GM21423 (cell line): Measurements from ENCODE around the gene CHCHD4.
A peak's percentile ranks its signal among the peaks of the same experiment; 100 is the strongest.

Experiments
- ATAC-seq: cut with Tn5 transposase; IDR thresholded peaks from one replicate; pipeline ENCODE4 v1.9.1; 2021; ENCODE audit warnings: mild to moderate bottlenecking, moderate library complexity; ENCODE audit not compliant: unreplicated experiment

CHCHD4 gene

GRCh38 chr3:14137445-14137844 lies 12.8 kb upstream of the CHCHD4 start:
- no peak for ATAC-seq

- no peak for ATAC-seq
These were observed 12.3 kb upstream of the CHCHD4 start for GRCh38 chr3:14137004-14137403.

GRCh38 chr3:14135581-14135980 lies 10.9 kb upstream of the CHCHD4 start:
- ATAC-seq: no peak

- ATAC-seq: no peak
These were observed 9.6 kb upstream of the CHCHD4 start for GRCh38 chr3:14134291-14134690.

- ATAC-seq: no peak
These were observed 9.2 kb upstream of the CHCHD4 start for GRCh38 chr3:14133876-14134275.

GRCh38 chr3:14133188-14133800 lies 8.6 kb upstream of the CHCHD4 start:
- ATAC-seq: no peak

GRCh38 chr3:14132689-14133088 lies 8.0 kb upstream of the CHCHD4 start:
- no peak for ATAC-seq

- ATAC-seq: no peak
These were observed 7.5 kb upstream of the CHCHD4 start for GRCh38 chr3:14132120-14132519.

GRCh38 chr3:14131134-14131533 lies 6.5 kb upstream of the CHCHD4 start:
- no peak for ATAC-seq

GRCh38 chr3:14130707-14131106 lies 6.0 kb upstream of the CHCHD4 start:
- ATAC-seq: no peak

- no peak for ATAC-seq
These were observed 5.6 kb upstream of the CHCHD4 start for GRCh38 chr3:14130230-14130629.

GRCh38 chr3:14129296-14129695 lies 4.6 kb upstream of the CHCHD4 start:
- ATAC-seq: no peak

GRCh38 chr3:14128724-14129123 lies 4.1 kb upstream of the CHCHD4 start:
- ATAC-seq: no peak

- ATAC-seq: no peak
These were observed 3.0 kb upstream of the CHCHD4 start for GRCh38 chr3:14127516-14128161.

- no peak for ATAC-seq
These were observed 2.3 kb upstream of the CHCHD4 start for GRCh38 chr3:14126887-14127505.

GRCh38 chr3:14126017-14126886 lies 1.6 kb upstream of the CHCHD4 start:
- ATAC-seq: no peak

- peak; percentile 26 for ATAC-seq
These were observed 735 bp upstream of the CHCHD4 start for GRCh38 chr3:14125193-14126016.

GRCh38 chr3:14124223-14124614 lies 451 bp downstream of the CHCHD4 start:
- peak; percentile 43 for ATAC-seq

- no peak for ATAC-seq
These were observed 1.1 kb downstream of the CHCHD4 start for GRCh38 chr3:14123308-14124222.

- ATAC-seq: no peak
These were observed 2.4 kb downstream of the CHCHD4 start for GRCh38 chr3:14122301-14122700.
